ENCODE measurements around the gene NKAPD1. TPM values are rescaled to one million over a fixed set of nuclear protein-coding genes. Genes with fewer than 3 reads are reported as not detected.
"Not testable (repeated sequence)": the region's sequence is repeated elsewhere in the genome, so short reads cannot be mapped to it uniquely, and the experiment has no call there.

NKAPD1 gene
- total and polyA plus RNA-seq, 10 donors: 10.1 to 21.6 (median 13.6) TPM

DNA sequence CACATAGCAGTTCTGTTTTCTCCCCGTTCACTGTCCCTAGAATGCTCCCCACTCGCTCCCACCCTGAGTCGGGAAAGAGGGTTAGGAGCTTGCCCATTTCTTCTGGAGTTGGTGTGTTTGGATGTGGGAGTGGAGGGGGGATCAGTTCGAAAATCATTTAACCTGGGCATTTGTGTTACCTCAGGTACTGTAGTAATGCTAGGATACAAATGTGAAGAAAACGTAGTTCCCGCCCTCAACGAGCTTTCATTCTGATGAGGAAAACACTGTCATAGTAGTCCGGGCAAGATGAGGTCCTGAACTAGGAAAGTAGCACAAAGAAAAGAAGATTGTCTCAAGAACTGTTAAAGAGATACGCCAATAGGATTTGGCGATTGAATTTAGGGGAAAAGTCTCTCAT, 13.1 kb downstream of the NKAPD1 start:
- intact Hi-C loops (cut with DNase I; ENCODE audit: low total_unique reads): loop anchor here (5.0 kb wide), 1 partner anchor 65 kb away; no protein-coding TSS in a partner anchor
- H3K4me3 ChIP-seq: peak overlapping the region; percentile 69 to 98 (median 83)
- DNase-seq: no peak
- peaks cover 2 to 76% (median 68%) of the 10 kb centered on the region in 6 donors for H3K36me3 ChIP-seq
- 17 to 24% (median 21%) methylated on average over 10 of the region's 10 CpGs for WGBS, 5 donors
- peak overlapping the region; percentile 69 to 91 (median 81) for H3K27ac ChIP-seq
- H3K9me3 ChIP-seq: no peaks in the 10 kb centered on the region
- peaks cover 25 to 58% (median 45%) of the 10 kb centered on the region in 6 donors for H3K4me1 ChIP-seq
- TF ChIP-seq CTCF (IDR thresholded peaks at IDR 0.05 in 8 of 11, conservative IDR thresholded peaks at IDR 0.05 in 3 of 11): no peak
- TF ChIP-seq POLR2A (IDR thresholded peaks at IDR 0.05): no peak
- TF ChIP-seq POLR2AphosphoS5 (IDR thresholded peaks at IDR 0.05): no peak
- H3K27me3 ChIP-seq (replicated peaks in 1 of 7): no peaks in the 10 kb centered on the region

DNA sequence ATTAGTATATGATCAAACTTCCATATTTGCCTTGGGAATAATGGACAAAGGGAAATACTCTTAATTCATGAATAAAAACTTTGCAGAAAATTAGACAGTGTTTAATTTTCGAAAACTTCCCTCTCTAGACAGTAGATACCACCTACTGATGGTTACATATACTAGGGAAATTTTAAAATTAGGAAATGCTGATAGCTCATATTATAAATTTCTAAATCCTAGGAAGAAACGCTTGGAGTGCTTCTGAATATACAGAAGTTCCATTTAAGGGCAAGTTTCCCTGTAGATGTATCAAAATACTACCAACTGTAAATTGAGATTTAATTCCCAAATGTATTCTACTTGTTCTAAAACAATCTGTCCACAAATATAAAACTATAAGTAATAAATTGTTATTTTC, 21.2 kb downstream of the NKAPD1 start:
- intact Hi-C loops (cut with DNase I; ENCODE audit: low total_unique reads); H3K9me3 ChIP-seq: not testable (repeated sequence)

DNA sequence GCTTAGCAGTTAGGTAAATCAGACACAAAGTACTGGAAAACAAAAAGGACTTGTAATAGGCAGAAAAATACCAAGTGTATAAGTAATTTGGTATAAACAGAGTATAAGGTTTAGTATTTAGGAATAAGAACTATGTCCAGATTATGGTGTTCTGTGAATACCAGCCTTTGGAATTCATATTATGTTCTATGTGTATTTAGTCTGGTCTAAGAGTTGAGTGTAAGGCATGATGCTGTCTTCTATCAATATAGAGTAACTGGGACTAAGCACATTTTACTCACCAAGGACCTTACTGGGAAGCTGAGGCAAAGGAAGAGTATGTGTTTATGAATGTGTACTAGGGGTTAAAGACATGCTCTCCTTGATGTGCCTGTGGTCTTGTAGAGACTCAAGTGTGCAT, 22.1 kb downstream of the NKAPD1 start:
- Histone ChIP-seq H3K9me3 (no peaks in the 10 kb centered on the region), H3K4me1 (no peaks in the 10 kb centered on the region), H3K27ac (no peak overlapping the region), H3K36me3 (peaks cover 0 to 84% (median 60%) of the 10 kb centered on the region in 6 donors), H3K4me3 (no peak overlapping the region), H3K27me3 (replicated peaks in 1 of 7) (no peaks in the 10 kb centered on the region)
- intact Hi-C loops (cut with DNase I; ENCODE audit: low total_unique reads): no loop called here
- no peak for DNase-seq
- no peak for TF ChIP-seq CTCF (IDR thresholded peaks at IDR 0.05 in 8 of 11, conservative IDR thresholded peaks at IDR 0.05 in 3 of 11)

More for the DNA sequence above, 21.2 kb downstream of the NKAPD1 start:
- peaks cover 2 to 93% (median 69%) of the 10 kb centered on the region in 6 donors for H3K36me3 ChIP-seq
- not testable (repeated sequence) for H3K27me3 ChIP-seq (replicated peaks in 1 of 7); H3K4me3 ChIP-seq; H3K27ac ChIP-seq; H3K4me1 ChIP-seq; DNase-seq
- WGBS, 5 donors: 91 to 98% (median 95%) methylated on average over 2 of the region's 2 CpGs

DNA sequence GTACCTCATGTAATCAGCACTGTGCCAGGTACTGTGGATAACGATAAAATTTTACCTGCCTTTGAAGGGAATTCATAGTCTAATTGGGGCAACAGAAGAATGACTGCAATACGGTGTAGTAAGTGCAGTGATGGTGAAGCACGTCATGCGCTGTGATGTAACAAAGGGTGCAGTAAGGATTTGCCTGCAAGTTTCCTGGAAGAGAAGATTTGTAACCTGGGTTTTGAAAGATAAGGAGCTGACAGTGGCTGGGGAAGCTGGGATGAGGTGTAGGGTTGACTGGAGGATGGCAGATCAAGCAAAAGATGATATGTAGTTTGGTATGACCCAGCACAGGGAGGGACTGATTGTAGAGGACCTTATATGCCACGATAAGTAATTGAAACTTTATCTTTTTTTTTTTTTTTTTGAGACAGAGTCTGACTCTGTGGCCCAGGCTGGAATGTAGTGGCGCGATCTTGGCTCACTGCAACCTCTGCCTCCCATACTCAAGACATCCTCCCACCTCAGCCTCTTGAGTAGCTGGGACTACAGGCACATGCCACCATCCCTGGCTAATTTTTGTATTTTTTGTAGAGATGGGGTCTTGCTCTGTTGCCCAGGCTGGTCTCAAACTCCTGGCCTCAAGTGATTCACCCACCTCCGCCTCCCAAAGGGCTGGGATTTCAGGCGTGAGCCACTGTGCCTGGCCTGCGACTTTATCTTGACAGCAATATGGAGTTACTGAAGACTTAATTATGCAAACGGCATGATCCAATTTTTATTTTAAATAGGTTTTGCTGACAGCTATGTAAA, 23.8 kb downstream of the NKAPD1 start:
- Histone ChIP-seq H3K36me3 (peaks cover 0 to 67% (median 43%) of the 10 kb centered on the region in 6 donors), H3K27ac (no peak overlapping the region), H3K9me3 (no peaks in the 10 kb centered on the region), H3K4me1 (no peaks in the 10 kb centered on the region), H3K4me3 (no peak overlapping the region), H3K27me3 (replicated peaks in 1 of 7) (no peaks in the 10 kb centered on the region)
- WGBS, 5 donors: 91 to 94% (median 94%) methylated on average over 11 of the region's 11 CpGs
- TF ChIP-seq POLR2A (IDR thresholded peaks at IDR 0.05) (no peak), POLR2AphosphoS5 (IDR thresholded peaks at IDR 0.05) (no peak), CTCF (IDR thresholded peaks at IDR 0.05 in 8 of 11, conservative IDR thresholded peaks at IDR 0.05 in 3 of 11) (no peak)
- no peak for DNase-seq
- intact Hi-C loops (cut with DNase I; ENCODE audit: low total_unique reads): no loop called here

All from spleen (tissue), 11 donors.